GM21390 (cell line): ENCODE results near the gene LHPP.
A peak's percentile ranks its signal among the peaks of the same experiment; 100 is the strongest.

Source experiments
- ATAC-seq: cut with Tn5 transposase; IDR thresholded peaks from one replicate; pipeline ENCODE4 v1.9.1; 2021; ENCODE audit not compliant: unreplicated experiment

Gene LHPP

DNA sequence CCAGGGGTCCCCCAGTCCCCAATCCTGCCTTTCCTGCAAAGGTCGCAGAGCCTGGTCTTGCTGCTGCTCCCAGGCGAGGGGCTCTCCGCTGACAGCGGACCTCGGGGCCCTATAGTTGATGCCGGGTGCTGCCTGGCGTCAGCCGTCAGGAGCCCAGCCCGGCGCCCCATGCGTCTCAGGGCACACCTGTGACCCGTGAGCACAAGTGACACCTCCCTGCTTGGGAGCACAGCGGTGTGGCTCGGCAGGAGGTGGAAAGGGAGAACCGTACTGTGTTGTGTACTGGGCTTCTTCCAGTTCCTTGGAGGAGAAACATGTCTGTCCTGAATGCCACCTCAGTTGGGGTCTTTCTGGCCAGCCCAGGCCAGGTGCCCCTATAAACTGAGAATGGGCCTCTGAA lies 56.7 kb downstream of the LHPP start:
- ATAC-seq = no peak

DNA sequence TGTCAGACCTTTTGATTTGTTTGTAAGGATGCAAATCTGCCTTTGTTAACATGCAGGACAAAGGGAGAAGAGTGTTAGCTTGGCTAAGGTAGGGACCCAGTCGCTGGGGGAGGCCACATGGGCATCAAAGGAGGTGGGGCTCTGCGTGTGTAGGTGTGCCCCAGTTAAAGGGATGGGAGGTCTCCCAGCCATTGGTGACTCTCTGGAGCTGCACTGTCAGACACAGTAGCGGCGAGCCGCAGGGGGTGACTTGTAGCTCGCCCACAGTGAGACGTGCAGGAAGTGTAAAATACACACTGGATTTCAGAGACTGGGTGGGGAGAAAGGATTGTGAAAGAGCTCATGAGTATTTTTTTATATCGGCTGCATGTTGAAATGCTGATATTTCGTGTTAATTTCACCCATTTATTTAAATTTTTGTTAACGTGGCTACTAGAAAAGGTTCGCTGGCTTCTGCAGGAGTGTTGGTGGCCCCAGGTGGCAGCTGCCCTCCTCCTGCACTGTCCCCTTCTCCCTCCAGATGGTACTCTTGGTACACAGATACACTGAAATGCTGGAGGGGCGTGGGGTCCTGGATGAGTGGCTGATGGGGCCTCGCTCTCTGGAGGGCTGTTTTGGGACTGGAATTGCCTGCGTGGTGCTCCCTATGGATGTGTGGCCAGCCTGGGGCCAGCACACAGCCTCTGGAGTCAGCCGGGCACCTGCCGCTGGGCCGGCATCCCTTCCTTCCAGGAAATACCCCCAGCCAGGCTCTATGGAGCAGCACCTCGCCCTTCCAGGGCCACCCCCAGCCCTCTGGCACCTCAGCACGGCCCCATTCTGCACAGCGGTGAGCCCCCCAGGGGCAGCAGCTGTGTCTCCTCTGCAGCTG lies 59.2 kb downstream of the LHPP start:
- no peak for ATAC-seq

DNA sequence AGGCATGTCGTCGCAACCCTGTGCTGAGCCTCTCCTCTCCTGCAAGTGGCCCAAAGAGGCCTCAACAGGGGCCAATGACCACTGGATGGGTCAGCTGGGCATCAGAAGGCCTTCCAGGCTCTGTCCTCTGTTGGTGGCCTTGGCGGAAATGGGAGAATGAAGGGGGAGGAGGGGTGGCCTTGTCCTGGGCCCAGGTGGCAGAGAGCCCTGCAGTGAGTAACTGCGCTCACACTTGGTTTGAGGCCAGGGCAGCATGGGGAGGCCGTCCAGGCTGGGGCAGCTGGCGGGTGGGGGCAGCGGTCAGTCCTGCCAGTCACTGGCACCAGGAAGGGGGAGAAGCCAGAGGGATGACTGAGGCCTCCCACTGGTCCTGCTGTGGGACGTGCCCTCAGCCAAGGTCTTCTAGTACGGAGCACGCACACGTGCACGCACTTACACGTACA lies 59.8 kb downstream of the LHPP start:
- ATAC-seq = no peak

DNA sequence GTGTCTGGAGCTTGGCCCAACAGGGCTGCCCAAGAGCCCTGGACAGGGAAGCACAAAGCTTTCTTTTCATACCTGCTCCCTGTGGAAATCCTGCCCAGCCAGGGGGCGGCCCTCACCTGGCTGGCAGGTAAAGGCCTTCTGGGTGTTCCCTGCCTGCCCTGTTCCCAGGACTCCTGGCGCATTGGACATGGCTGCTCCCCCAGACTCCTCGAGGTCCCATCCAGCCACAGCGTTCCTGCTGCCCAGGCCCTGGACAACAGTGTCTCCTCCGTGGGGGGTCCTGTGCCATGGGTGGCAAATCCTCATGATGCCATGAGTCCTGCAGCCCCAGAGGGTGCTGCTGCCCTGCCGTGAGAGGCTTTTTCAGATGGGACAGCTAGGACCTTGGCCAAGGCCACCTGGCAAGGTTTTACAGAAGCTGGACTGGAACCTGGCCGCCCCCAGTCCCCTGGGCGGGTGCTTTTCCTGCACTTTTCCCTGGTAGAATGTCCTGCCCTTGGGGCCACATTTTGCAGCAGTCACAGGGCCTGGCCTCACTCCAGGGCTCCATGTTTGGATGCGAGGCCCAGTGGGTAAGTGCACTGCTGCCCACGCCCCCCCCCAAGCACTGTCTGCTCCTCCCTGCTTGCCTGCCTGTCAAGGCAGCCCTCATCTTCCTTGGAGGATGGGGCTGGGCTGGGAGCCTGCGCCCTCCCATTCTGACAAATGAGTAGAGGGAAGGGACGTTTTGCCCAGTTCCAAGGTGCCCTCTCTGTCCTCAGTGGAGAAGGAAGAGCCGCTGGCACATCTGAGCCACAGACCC lies 60.7 kb downstream of the LHPP start:
- no peak for ATAC-seq

DNA sequence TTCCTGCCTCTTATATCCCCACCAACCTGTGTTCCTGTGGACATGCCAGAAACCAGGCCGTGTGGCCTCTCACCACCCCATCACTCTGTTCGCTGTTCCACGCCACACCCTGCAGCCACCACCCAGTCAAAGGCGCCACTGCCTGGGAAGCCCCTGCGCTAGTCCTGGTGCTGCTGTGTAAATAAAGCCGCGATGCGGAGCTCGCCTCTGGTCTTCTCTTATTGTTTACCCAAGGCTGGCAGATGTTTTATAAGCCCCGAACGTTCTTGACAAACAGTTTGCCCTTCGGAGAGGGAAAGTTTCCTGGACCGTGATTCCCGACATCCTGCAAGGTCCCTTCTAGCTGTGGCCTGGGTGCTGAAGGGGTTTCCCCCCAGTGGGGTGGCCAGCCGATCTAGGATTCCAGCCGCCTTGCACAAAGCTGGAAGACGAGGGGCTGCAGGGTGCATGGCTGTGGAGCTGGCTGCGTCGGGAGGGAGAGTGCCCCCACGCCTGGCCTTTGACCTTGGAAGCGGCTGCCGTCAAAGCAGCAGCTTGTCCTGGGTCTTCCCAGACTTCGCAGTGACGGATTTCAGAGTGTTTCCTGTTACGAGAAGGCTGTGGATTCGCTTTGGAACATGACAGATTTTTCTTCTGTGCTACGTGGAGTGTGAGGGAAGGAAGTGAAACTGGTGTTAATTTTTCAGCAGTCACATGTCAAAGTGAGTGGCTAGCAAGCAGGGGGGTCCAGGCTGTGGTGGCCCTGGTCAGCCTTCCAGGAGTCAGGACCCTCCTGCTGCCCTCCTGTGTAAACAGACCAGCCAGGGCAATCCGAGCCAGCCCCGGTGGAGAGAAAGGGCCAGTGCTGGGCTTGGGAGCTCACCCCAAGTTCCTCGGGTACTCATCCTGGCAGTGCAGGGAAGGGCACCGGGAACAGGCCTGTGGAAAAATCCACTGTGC lies 61.6 kb downstream of the LHPP start:
- no peak for ATAC-seq

DNA sequence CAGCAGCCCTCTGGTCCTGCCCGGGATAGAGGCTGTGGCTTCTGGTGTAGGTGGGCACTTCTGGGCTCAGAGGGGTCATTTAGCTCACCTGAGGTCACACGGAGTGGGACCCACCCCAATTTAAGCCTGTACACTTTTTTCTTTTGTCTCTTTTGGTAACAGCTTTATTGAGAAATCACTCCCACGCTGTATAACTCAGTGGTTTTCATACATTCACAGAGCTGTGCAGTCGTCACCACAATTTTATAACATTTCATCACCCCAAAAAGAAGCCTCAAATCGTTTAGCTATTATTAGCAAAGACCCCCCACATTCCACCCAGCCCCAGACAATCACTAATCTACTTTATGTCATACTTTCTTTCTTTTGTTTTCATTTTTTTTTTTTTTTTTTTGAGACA lies 62.3 kb downstream of the LHPP start:
- ATAC-seq = no peak

DNA sequence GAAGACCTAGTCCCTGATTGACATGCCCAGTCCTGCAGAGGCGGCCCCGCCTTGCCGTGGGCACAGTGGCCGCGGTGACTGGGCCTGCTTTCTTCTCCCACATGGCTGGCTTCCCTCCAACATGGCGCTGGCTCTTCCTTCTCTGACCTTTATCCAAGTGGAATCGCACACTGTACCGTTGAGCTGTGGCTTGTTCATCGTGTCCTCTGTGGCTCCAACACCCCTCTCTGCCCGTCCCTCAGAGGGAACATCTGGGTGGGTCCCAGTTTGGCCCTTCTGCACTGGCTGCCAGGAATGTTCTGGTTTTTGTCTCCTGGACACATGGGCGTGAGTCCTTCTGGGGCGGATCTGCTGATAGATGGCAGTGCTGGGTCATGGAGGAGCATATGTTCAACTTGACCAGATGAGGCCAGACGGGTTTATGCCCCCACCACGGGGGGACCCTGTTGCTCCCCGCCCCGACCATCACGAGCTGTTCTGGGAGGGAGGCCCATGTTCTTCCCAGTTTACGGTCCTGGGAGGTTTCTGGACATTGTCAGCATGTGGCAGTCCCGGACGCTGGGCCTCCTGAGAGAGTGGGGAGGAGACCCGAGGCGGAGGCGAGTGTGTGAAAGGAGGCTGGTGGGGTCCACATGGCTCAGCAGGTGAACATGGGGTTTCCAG lies 63.5 kb downstream of the LHPP start:
- no peak for ATAC-seq

DNA sequence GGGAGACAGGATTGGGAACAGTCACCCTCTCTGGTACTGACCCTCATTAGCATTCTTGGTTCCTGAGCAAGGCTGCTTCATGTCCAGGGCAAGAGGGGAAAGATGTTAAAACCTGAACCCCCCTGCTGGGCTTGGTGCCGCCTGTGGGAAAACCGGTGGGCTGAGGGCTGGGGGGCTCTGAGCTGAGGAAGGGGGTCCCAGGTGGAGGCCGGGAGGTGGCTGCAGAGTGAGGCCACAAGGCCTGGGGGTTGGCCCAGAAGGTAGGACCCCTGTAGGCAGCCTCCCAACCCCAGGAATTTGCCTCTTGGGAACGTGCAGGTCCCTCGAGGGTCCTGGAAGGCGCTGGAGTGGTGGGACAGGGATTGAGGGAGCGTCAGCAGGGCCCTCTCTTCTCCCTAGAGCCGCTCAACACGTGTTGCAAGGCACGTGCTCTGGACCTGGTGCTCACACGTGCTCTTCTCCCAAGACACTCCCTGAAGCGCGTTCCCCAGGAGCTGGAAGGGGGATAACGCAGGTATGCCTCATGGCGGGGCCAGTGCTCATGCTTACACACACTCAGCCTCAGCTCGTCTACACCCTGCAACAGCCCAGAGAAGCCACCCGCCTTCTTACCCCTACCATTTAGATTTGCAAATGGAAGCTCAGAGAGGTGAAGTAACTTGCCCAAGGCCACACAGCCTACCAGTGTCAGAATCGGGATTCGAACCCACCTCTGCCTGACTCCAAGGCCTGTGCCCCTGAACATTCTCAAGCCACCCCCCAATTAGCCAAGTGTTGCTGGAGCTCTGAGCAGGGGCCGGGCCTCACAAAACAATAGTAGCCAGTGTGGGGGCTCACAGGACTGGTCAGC lies 64.4 kb downstream of the LHPP start:
- ATAC-seq = no peak

DNA sequence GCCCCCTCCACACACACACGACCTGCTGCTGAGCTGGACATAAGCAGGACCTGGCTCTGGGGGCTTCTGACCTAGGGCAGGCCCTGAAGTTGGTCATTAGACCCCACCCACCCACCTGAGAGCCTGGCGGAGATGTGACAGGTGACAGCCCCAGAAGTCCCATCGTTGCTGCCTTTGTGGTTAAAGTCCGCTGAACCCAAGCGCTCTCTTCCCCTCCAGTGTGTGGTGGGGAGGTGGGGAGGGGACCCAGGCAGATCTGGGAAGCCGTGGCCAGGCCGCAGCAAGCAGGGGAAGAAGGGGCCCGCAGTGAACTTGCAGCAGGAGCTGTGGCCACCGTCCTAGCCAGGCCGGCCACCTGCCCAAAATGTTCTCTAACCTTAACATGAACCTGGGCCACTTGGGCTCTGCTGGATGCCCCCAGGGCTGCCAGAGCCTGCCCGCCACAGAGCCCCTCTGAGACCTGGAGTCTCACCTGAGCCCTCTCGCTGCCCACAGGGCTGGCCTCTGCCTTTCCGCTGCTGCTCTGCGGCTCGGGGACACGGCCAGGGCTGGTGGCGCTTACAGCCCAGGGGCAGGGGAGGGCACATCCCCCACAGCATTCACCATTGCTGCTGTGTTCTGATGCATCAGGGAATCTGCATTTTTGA lies 65.1 kb downstream of the LHPP start:
- no peak for ATAC-seq

DNA sequence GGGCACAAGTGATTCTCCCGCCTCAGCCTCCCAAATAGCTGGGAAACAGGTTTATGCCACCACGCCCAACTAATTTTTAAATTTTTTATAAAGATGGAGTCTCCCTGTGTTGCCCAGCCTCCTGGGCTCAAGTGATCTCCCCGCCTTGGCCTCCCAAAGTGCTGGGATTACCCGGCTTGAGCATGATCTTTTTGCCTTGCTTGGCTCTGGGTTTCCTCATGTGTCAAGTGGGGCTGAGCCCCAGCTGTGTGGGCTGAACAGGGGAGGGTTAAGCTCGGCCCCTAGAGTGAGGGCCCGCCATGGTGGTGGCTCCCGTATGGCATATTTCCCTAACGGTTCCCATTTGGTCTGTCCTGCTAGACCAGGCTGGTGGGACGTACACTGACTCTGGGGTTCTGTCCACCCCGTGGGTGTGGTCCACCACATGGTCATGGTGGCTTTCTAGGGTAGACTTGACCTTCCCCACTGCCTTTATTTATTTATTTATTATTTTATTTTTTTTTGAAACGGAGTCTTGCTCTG lies 66.3 kb downstream of the LHPP start:
- no peak for ATAC-seq

DNA sequence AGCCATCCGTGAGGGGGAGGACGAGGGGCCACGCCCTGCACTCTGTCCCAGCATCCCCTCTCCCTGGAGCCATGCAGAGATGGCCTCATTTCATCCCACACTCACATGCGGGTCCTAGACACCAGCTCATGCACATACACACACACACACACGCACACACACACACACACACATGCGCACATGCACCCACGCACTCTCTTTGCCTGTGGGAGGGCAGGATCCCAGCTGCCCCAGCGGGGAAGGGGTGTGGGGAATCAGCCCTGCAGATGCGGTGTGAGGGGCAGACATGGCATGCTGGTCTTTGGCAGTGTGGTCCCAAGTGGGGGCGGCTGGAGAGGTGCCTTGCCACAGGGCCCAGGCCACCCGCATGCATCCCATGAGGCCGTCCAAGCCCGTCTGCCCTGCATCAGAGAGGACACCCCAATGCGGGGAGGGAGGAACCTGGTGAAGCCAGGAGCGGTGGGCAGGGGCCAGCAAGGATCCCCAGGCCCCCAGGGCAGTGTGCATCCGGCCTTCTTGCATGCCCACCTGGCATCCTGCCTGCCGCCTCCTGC lies 68.1 kb downstream of the LHPP start:
- no peak for ATAC-seq

DNA sequence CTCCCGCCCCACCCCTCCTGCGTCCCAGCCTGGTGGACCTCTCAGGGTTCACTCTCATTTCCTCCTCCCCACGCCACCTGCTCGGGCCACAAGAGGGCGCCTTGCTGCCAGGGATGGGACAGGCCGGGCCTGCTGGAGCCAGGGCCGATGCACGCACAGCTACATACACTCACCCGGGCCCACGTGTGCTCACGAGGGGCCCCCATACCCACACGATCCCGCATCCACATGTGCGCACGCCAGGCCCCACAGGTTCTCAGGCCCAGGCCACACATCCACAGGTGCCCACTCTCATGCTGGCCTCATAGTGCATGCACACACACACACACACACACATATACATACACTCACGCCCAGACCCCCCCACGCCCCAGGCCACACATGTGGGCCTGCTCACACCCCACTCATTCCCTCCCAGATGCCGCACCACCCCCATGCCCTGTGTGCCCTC lies 68.6 kb downstream of the LHPP start:
- peak; percentile 91 for ATAC-seq

DNA sequence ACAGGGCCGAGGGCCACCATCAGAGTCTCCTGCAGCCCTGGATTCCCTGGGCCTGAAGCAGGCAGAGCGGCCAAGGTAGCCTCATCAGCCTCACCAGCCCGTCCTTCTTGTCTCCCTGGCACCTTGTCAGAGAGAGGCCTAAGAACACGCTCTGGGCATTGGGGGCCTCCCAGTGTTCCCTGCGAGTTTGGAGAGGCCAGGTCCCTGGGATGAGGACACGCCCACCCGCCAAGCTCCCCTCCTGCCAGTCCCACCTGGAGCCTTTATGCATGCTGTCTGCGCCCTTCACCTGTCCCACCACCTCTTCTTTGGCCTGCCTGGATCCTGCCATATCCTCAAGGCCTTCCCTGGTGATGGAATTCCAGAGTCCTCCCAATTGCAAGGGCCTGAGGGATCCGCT lies 69.2 kb downstream of the LHPP start:
- ATAC-seq = no peak

DNA sequence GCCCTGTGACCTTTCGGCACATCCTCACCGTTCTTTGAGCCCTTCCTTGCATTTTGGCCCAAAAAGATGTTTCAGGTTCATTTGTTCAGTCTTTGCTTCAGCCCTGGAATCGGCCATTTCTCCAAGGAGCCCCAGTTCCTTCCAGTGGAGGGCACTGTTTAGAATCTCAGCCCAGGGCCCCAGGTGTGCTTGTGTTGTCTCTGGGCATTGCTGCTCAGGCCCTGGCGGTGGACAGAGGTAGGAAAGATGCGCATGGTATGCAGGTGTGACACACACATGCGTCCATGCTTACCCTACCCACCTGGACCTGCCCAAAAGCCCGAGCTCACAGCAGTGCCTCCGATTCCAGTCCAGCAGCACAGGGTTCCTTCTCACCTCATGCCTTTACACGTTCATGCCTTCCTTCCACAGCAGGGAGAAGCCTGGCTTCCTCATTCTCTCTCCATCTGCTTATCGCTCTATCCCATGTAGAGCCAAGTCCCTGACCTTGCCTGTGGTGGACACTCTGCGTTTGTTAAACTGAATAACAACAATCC lies 70.6 kb downstream of the LHPP start:
- ATAC-seq = no peak

DNA sequence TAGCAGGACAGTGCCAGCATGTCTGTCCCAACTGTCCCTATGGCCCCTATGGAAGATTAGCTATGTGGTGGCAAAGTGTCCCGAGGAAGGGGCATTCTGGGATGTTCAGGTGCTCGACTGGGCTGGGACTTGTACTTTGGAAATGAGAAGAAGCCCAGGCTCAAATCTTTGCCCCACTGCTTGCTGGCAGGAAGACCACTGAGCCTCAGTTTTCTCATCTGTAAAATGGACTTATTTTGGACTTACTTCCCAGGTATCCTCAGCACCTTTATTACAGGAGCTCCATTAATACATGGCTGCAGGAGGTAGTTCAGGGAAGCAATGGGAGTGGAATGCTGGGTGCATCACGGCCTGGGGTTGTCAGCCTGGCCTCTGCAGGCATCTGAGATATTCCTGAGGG lies 71.2 kb downstream of the LHPP start:
- no peak for ATAC-seq

DNA sequence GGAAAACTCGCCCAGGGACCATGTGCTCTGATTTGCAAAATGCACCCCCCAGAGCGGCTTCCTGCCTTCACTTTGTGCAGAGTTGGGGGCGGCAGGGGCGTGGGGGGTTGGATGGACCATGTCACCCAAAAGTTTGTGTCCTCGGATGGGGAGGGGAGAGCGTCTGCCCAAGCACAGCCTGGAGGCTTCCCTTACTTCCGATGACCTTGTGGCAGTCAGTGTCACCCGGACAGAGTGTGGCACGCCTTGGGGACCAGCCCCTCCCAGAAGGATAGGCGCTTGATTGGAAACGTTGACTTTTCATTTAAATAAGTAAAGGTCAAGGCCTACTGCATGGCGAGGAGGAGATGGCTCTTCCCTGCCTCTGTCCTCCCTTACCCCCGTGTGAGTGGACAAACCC lies 71.6 kb downstream of the LHPP start:
- no peak for ATAC-seq

DNA sequence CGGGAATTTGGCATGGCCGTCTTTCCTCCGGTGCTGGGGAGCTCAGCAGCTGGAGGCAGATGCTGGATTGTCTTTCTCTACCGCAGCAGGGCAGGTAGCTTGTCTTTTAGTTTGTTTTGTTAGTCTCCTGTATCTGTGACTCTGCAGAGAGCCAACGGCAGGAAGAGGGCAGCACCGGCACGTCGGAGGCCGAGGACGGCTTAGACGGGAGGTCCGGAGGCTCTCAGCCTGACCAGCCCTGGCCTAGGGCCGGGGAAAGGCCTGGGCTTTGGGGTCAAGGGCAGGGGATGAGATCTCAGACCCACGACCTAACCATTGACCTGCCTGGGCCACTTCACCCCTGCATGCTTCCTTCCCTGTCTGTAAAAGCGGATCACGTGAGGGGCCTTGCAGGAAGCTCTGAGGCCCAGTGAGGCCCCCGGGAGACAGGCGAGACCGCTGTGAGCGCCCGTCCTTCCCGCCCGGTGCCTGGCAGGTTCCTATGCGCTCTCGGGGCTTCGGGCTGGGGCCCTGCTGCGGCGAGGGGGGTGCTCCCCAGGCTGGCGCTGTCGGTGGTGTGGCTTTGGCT lies 72.7 kb downstream of the LHPP start:
- ATAC-seq = no peak
